ENCODE data around the gene CDK5R1.

- no peak for TF ChIP-seq CTCF (IDR thresholded peaks at IDR 0.05)
- TF ChIP-seq POLR2A (IDR thresholded peaks at IDR 0.05): no peak
Measured at GRCh38 chr17:32528825-32529224, 42.0 kb downstream of the CDK5R1 start.

All from body of pancreas (tissue), 4 donors.